GM18873 (cell line): ENCODE results near the gene MINK1.
A peak's percentile ranks its signal among the peaks of the same experiment; 100 is the strongest.

Experiments
- ATAC-seq: cut with Tn5 transposase; IDR thresholded peaks from one replicate; pipeline ENCODE4 v1.9.1; 2021; ENCODE audit warnings: mild to moderate bottlenecking, moderate library complexity, moderate number of reproducible peaks; ENCODE audit not compliant: unreplicated experiment, low FRiP score

The MINK1 gene

GRCh38 chr17:4833178-4833940, at the start of gene MINK1:
Gene MINK1, plus strand, starts transcription at chr17:4833340. Its CDS starts 244 bp downstream, at chr17:4833584.
- peak; percentile 86 for ATAC-seq

GRCh38 chr17:4785311-4786105, 47.6 kb upstream of the MINK1 start:
- no peak for ATAC-seq

GRCh38 chr17:4786106-4786511, 47.0 kb upstream of the MINK1 start, which contains the start of gene VMO1:
Gene VMO1, minus strand, starts transcription at chr17:4786364. Its CDS starts 12 bp downstream, at chr17:4786352.
- ATAC-seq, result no peak

GRCh38 chr17:4786516-4786915, 46.6 kb upstream of the MINK1 start:
- ATAC-seq, result no peak

- no peak for ATAC-seq
These were observed 44.9 kb upstream of the MINK1 start for GRCh38 chr17:4788159-4788806.

- ATAC-seq, result peak; percentile 6
These were observed 44.1 kb upstream of the MINK1 start, which contains the start of gene GLTPD2 for GRCh38 chr17:4788807-4789700. Gene GLTPD2, plus strand, starts transcription at chr17:4788964. Its CDS starts 48 bp downstream, at chr17:4789012.

GRCh38 chr17:4789701-4789950, 43.5 kb upstream of the MINK1 start:
- ATAC-seq, result no peak

- peak; percentile 64 for ATAC-seq
These were observed 43.0 kb upstream of the MINK1 start for GRCh38 chr17:4789951-4790704.

GRCh38 chr17:4790705-4791088, 42.4 kb upstream of the MINK1 start:
- ATAC-seq, result no peak

- no peak for ATAC-seq
These were observed 38.0 kb upstream of the MINK1 start for GRCh38 chr17:4795168-4795567.

GRCh38 chr17:4796552-4796920, 36.6 kb upstream of the MINK1 start:
- ATAC-seq, result no peak

GRCh38 chr17:4800462-4801196, 32.5 kb upstream of the MINK1 start:
- no peak for ATAC-seq

GRCh38 chr17:4802228-4802627, 30.9 kb upstream of the MINK1 start, which contains the start of gene C17orf114:
Gene C17orf114, minus strand, starts transcription at chr17:4802328.
- no peak for ATAC-seq

GRCh38 chr17:4806456-4806776, 26.7 kb upstream of the MINK1 start:
- ATAC-seq, result no peak

GRCh38 chr17:4806777-4807604, 26.1 kb upstream of the MINK1 start, which contains the start of gene PLD2:
Gene PLD2, plus strand, starts transcription at chr17:4807152. Its CDS starts 621 bp downstream, at chr17:4807773.
- ATAC-seq, result no peak

GRCh38 chr17:4807605-4808377, 25.3 kb upstream of the MINK1 start:
- no peak for ATAC-seq

GRCh38 chr17:4808378-4808767, 24.8 kb upstream of the MINK1 start:
- no peak for ATAC-seq
